Activated CD4-positive, alpha-beta T cell treated with anti-CD3 and anti-CD28 coated beads for 48 hours (primary cell): ENCODE results near the gene VPS35L.
A peak's percentile ranks its signal among the peaks of the same experiment; 100 is the strongest.

Source experiments
- DNase-seq: peaks from one replicate; pipeline ENCODE4 v3.0.0-alpha.2; 2020

The VPS35L gene

GRCh38 chr16:19595043-19595767 is 39.7 kb downstream of the VPS35L start:
- no peak for DNase-seq

GRCh38 chr16:19598805-19599510 is 43.5 kb downstream of the VPS35L start:
- no peak for DNase-seq

- DNase-seq, result no peak
Measured at GRCh38 chr16:19599968-19600716, 44.6 kb downstream of the VPS35L start.

- DNase-seq, result peak; percentile 29
Measured at GRCh38 chr16:19601083-19601976, 45.8 kb downstream of the VPS35L start.

GRCh38 chr16:19604911-19605310 is 49.4 kb downstream of the VPS35L start:
- DNase-seq, result no peak

GRCh38 chr16:19605701-19606100 is 50.2 kb downstream of the VPS35L start:
- DNase-seq, result no peak

GRCh38 chr16:19607616-19608280 is 52.2 kb downstream of the VPS35L start:
- no peak for DNase-seq

GRCh38 chr16:19609359-19609758 is 53.9 kb downstream of the VPS35L start:
- no peak for DNase-seq

GRCh38 chr16:19610200-19610599 is 54.7 kb downstream of the VPS35L start:
- DNase-seq, result no peak

- DNase-seq, result no peak
Measured at GRCh38 chr16:19613834-19614233, 58.3 kb downstream of the VPS35L start.

- no peak for DNase-seq
Measured at GRCh38 chr16:19616241-19616640, 60.7 kb downstream of the VPS35L start.

- DNase-seq, result no peak
Measured at GRCh38 chr16:19618876-19619275, 63.4 kb downstream of the VPS35L start.

- DNase-seq, result no peak
Measured at GRCh38 chr16:19621445-19621844, 65.9 kb downstream of the VPS35L start.

GRCh38 chr16:19625039-19625438 is 69.5 kb downstream of the VPS35L start:
- no peak for DNase-seq

- no peak for DNase-seq
Measured at GRCh38 chr16:19636436-19637267, 81.1 kb downstream of the VPS35L start.

GRCh38 chr16:19639986-19640421 is 84.5 kb downstream of the VPS35L start:
- no peak for DNase-seq

GRCh38 chr16:19642501-19642900 is 87.0 kb downstream of the VPS35L start:
- no peak for DNase-seq

GRCh38 chr16:19644877-19645276 is 89.4 kb downstream of the VPS35L start:
- no peak for DNase-seq

- no peak for DNase-seq
Measured at GRCh38 chr16:19645557-19645981, 90.1 kb downstream of the VPS35L start.

- no peak for DNase-seq
Measured at GRCh38 chr16:19649980-19650379, 94.5 kb downstream of the VPS35L start.

GRCh38 chr16:19654147-19654546 is 98.6 kb downstream of the VPS35L start:
- no peak for DNase-seq
